Astrocyte of the cerebellum (primary cell): ENCODE data around the gene NHLH2.

ENCODE experiments used
- DNase-seq: peaks from one replicate; pipeline ENCODE4 v3.0.0-alpha.2; 2011; ENCODE audit warnings: low read depth
- H3K4me3 ChIP-seq: 2 replicates; pipeline ENCODE4 v1.5.1; 2011; ENCODE audit warnings: mild to moderate bottlenecking, low read depth, low read length, moderate library complexity
- CTCF ChIP-seq: IDR thresholded peaks from 2 replicates; pipeline ENCODE4 v1.5.1; 2012; ENCODE audit warnings: low read length, low read depth, moderate library complexity, mild to moderate bottlenecking; ENCODE audit errors: missing control alignments
- in situ Hi-C: cut with HindIII; loops from 2 replicates; pipeline ENCODE4 v1.10.0; 2017; ENCODE audit warnings: low sequenced_read_pairs

NHLH2 gene

GRCh38 chr1:115796897-115797296 is 44.0 kb downstream of the NHLH2 start:
- no peak overlapping the region for H3K4me3 ChIP-seq
- no peak for TF ChIP-seq CTCF
- in situ Hi-C loops = no loop called here
- DNase-seq = no peak

- no peak for DNase-seq
- in situ Hi-C loops = no loop called here
- H3K4me3 ChIP-seq = no peak overlapping the region
- no peak for TF ChIP-seq CTCF
Observed at GRCh38 chr1:115796036-115796435, 44.9 kb downstream of the NHLH2 start.

GRCh38 chr1:115794976-115795639 is 45.8 kb downstream of the NHLH2 start:
- TF ChIP-seq CTCF = no peak
- in situ Hi-C loops = no loop called here
- H3K4me3 ChIP-seq = no peak overlapping the region
- no peak for DNase-seq

GRCh38 chr1:115793162-115793561 is 47.8 kb downstream of the NHLH2 start:
- no peak for TF ChIP-seq CTCF
- in situ Hi-C loops = no loop called here
- no peak for DNase-seq
- H3K4me3 ChIP-seq = no peak overlapping the region

- DNase-seq = no peak
- no peak overlapping the region for H3K4me3 ChIP-seq
- in situ Hi-C loops = no loop called here
- no peak for TF ChIP-seq CTCF
Observed at GRCh38 chr1:115791816-115792215, 49.1 kb downstream of the NHLH2 start.

- no peak for TF ChIP-seq CTCF
- H3K4me3 ChIP-seq = no peak overlapping the region
- no peak for DNase-seq
- in situ Hi-C loops = no loop called here
Observed at GRCh38 chr1:115790846-115791245, 50.1 kb downstream of the NHLH2 start.
